ENCODE data around the gene TIMM8A.

- TF ChIP-seq CTCF (IDR thresholded peaks at IDR 0.05) (no peak), POLR2A (IDR thresholded peaks at IDR 0.05) (no peak)
Observed at GRCh38 chrX:101337776-101338271, 10.7 kb downstream of the TIMM8A start.

Data from body of pancreas (tissue), 4 donors.